ENCODE results near the gene ABCC11.

DNA sequence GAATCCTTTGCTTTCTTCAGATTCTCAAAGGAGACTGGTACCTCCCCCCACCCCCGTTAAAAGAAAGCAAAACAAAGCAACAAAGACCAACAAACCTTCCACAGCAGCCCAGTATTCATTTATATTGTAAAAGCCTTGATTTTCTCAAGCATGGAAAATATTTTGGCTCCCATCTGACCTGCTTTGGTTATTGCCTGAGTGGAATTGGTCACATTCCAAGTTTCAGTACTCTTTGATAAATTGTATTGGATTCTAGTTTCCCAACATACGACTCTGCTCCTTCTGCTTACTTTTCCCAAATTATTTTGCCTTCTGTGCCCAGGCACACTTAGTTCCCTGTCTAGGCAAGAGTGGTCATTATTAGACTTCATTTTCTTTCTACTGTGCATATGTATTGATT, 1.3 kb downstream of the ABCC11 start:
- no peak for TF ChIP-seq POLR2A (IDR thresholded peaks at IDR 0.05)
- TF ChIP-seq, protein P1, sequence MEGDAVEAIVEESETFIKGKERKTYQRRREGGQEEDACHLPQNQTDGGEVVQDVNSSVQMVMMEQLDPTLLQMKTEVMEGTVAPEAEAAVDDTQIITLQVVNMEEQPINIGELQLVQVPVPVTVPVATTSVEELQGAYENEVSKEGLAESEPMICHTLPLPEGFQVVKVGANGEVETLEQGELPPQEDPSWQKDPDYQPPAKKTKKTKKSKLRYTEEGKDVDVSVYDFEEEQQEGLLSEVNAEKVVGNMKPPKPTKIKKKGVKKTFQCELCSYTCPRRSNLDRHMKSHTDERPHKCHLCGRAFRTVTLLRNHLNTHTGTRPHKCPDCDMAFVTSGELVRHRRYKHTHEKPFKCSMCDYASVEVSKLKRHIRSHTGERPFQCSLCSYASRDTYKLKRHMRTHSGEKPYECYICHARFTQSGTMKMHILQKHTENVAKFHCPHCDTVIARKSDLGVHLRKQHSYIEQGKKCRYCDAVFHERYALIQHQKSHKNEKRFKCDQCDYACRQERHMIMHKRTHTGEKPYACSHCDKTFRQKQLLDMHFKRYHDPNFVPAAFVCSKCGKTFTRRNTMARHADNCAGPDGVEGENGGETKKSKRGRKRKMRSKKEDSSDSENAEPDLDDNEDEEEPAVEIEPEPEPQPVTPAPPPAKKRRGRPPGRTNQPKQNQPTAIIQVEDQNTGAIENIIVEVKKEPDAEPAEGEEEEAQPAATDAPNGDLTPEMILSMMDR (IDR thresholded peaks at IDR 0.05): no peak

All from prostate gland (tissue), 2 donors.